Measurements from ENCODE around the gene CD164L2.

The CD164L2 gene

GRCh38 chr1:27336756-27337155, 46.4 kb downstream of the CD164L2 start:
- no peaks in the 10 kb centered on the region for H3K9me3 ChIP-seq (ENCODE audit: insufficient read depth, low read depth, low read length)
- H3K27me3 ChIP-seq (ENCODE audit: insufficient read depth, low read length): no peaks in the 10 kb centered on the region
- H3K4me3 ChIP-seq (ENCODE audit: low read length): no peak overlapping the region
- H3K9ac ChIP-seq (ENCODE audit: low read depth, low read length): no peak overlapping the region
- H3K4me1 ChIP-seq (ENCODE audit: insufficient read depth, low read length): no peaks in the 10 kb centered on the region; the same call in 1 of the 2 replicates
- H3K36me3 ChIP-seq (ENCODE audit: insufficient read depth, low read depth, low read length): peaks cover 33% of the 10 kb centered on the region
- no peak overlapping the region for H3K27ac ChIP-seq (ENCODE audit: low read length)

GRCh38 chr1:27335506-27336422, 47.4 kb downstream of the CD164L2 start:
- Histone ChIP-seq H3K27ac (ENCODE audit: low read length) (no peak overlapping the region), H3K9me3 (ENCODE audit: insufficient read depth, low read depth, low read length) (no peaks in the 10 kb centered on the region), H3K36me3 (ENCODE audit: insufficient read depth, low read depth, low read length) (peaks cover 40% of the 10 kb centered on the region), H3K4me3 (ENCODE audit: low read length) (no peak overlapping the region), H3K4me1 (ENCODE audit: insufficient read depth, low read length) (no peaks in the 10 kb centered on the region; the same call in 1 of the 2 replicates), H3K27me3 (ENCODE audit: insufficient read depth, low read length) (no peaks in the 10 kb centered on the region), H3K9ac (ENCODE audit: low read depth, low read length) (no peak overlapping the region)

GRCh38 chr1:27333717-27334279, 49.3 kb downstream of the CD164L2 start:
- Histone ChIP-seq H3K9me3 (ENCODE audit: insufficient read depth, low read depth, low read length) (no peaks in the 10 kb centered on the region), H3K4me1 (ENCODE audit: insufficient read depth, low read length) (no peaks in the 10 kb centered on the region; the same call in 1 of the 2 replicates), H3K9ac (ENCODE audit: low read depth, low read length) (no peak overlapping the region), H3K4me3 (ENCODE audit: low read length) (no peak overlapping the region), H3K27ac (ENCODE audit: low read length) (no peak overlapping the region), H3K27me3 (ENCODE audit: insufficient read depth, low read length) (no peaks in the 10 kb centered on the region), H3K36me3 (ENCODE audit: insufficient read depth, low read depth, low read length) (peaks cover 40% of the 10 kb centered on the region)

- H3K4me3 ChIP-seq (ENCODE audit: low read length): no peak overlapping the region
- peaks cover 43% of the 10 kb centered on the region for H3K36me3 ChIP-seq (ENCODE audit: insufficient read depth, low read depth, low read length)
- H3K27ac ChIP-seq (ENCODE audit: low read length): no peak overlapping the region
- no peaks in the 10 kb centered on the region for H3K4me1 ChIP-seq (ENCODE audit: insufficient read depth, low read length)
- H3K9ac ChIP-seq (ENCODE audit: low read depth, low read length): no peak overlapping the region
- no peaks in the 10 kb centered on the region for H3K9me3 ChIP-seq (ENCODE audit: insufficient read depth, low read depth, low read length)
- no peaks in the 10 kb centered on the region for H3K27me3 ChIP-seq (ENCODE audit: insufficient read depth, low read length)
Observed at GRCh38 chr1:27332536-27333281, 50.4 kb downstream of the CD164L2 start.

GRCh38 chr1:27331922-27332321, 51.2 kb downstream of the CD164L2 start:
- Histone ChIP-seq H3K9me3 (ENCODE audit: insufficient read depth, low read depth, low read length) (no peaks in the 10 kb centered on the region), H3K27ac (ENCODE audit: low read length) (no peak overlapping the region)

GRCh38 chr1:27331426-27331825, 51.7 kb downstream of the CD164L2 start:
- Histone ChIP-seq H3K27ac (ENCODE audit: low read length) (no peak overlapping the region), H3K36me3 (ENCODE audit: insufficient read depth, low read depth, low read length) (peaks cover 55% of the 10 kb centered on the region), H3K4me1 (ENCODE audit: insufficient read depth, low read length) (no peaks in the 10 kb centered on the region), H3K9me3 (ENCODE audit: insufficient read depth, low read depth, low read length) (no peaks in the 10 kb centered on the region), H3K4me3 (ENCODE audit: low read length) (no peak overlapping the region), H3K27me3 (ENCODE audit: insufficient read depth, low read length) (no peaks in the 10 kb centered on the region), H3K9ac (ENCODE audit: low read depth, low read length) (no peak overlapping the region)

More at GRCh38 chr1:27331922-27332321, 51.2 kb downstream of the CD164L2 start:
- H3K36me3 ChIP-seq (ENCODE audit: insufficient read depth, low read depth, low read length): peaks cover 50% of the 10 kb centered on the region
- H3K27me3 ChIP-seq (ENCODE audit: insufficient read depth, low read length): no peaks in the 10 kb centered on the region
- H3K4me3 ChIP-seq (ENCODE audit: low read length): no peak overlapping the region
- H3K9ac ChIP-seq (ENCODE audit: low read depth, low read length): no peak overlapping the region
- H3K4me1 ChIP-seq (ENCODE audit: insufficient read depth, low read length): no peaks in the 10 kb centered on the region

GRCh38 chr1:27330786-27331185, 52.3 kb downstream of the CD164L2 start:
- Histone ChIP-seq H3K27me3 (ENCODE audit: insufficient read depth, low read length) (no peaks in the 10 kb centered on the region), H3K4me1 (ENCODE audit: insufficient read depth, low read length) (no peaks in the 10 kb centered on the region), H3K4me3 (ENCODE audit: low read length) (no peak overlapping the region), H3K9ac (ENCODE audit: low read depth, low read length) (no peak overlapping the region), H3K27ac (ENCODE audit: low read length) (no peak overlapping the region), H3K36me3 (ENCODE audit: insufficient read depth, low read depth, low read length) (peaks cover 61% of the 10 kb centered on the region), H3K9me3 (ENCODE audit: insufficient read depth, low read depth, low read length) (no peaks in the 10 kb centered on the region)

All from iPS-20b (cell line).